Measurements from ENCODE around the gene PRX. TPM values are rescaled to one million over a fixed set of nuclear protein-coding genes. Genes with fewer than 3 reads are reported as not detected.

PRX gene
- polyA plus RNA-seq, 3 donors = 0.13 to 0.76 TPM; not detected in 1

- peaks cover 0 to 2% (median 0%) of the 10 kb centered on the region in 7 donors for H3K9me3 Mint-ChIP-seq
These were observed 32.8 kb downstream of the PRX start for GRCh38 chr19:40380199-40381037.

More at GRCh38 chr19:40380199-40381037, 32.8 kb downstream of the PRX start:
- 95% methylated on average over 25 of the region's 37 CpGs for WGBS (ENCODE audit: insufficient coverage)
- intact Hi-C loops (cut with micrococcal nuclease) = no loop called here
- Histone ChIP-seq H3K27ac (ENCODE audit: low read depth in 1 of 2, low read length in 2 of 2) (no peak overlapping the region), H3K9me3 (replicated peaks in 1 of 2; ENCODE audit: control insufficient read depth in 1 of 2, insufficient read depth in 1 of 2, low read length in 2 of 2) (no peaks in the 10 kb centered on the region), H2AFZ (ENCODE audit: insufficient read depth, low read depth, low read length, poor library complexity, severe bottlenecking) (no peak overlapping the region), H3K4me2 (replicated peaks; ENCODE audit: extremely low read depth, low read length, poor library complexity, severe bottlenecking) (no peak overlapping the region), H3K4me3 (replicated peaks in 1 of 3; ENCODE audit: low read depth in 2 of 3, low read length in 3 of 3) (no peak overlapping the region), H3K79me2 (ENCODE audit: insufficient read depth, low read length) (no peaks in the 10 kb centered on the region), H3K36me3 (replicated peaks in 1 of 2; ENCODE audit: control insufficient read depth in 1 of 2, insufficient read depth in 2 of 2, low read length in 2 of 2) (peaks cover 25 to 45% of the 10 kb centered on the region in 2 donors), H4K20me1 (ENCODE audit: insufficient read depth, low read length) (peaks cover 4% of the 10 kb centered on the region), H3K27me3 (ENCODE audit: control insufficient read depth in 2 of 2, insufficient read depth in 2 of 2, low read length in 2 of 2) (no peaks in the 10 kb centered on the region), H3K4me1 (ENCODE audit: control insufficient read depth in 1 of 2, insufficient read depth in 2 of 2, low read length in 2 of 2) (no peaks in the 10 kb centered on the region), H3K9ac (ENCODE audit: insufficient read depth, low read length, poor library complexity, severe bottlenecking) (no peak overlapping the region)
- H3K27me3 Mint-ChIP-seq (ENCODE audit: low read depth in 3 of 3) = peaks cover 0 to 10% (median 2%) of the 10 kb centered on the region in 3 donors
- no peak for DNase-seq
- no peaks in the 10 kb centered on the region for H3K4me1 Mint-ChIP-seq
- H3K36me3 Mint-ChIP-seq = peaks cover 27 to 47% of the 10 kb centered on the region in 2 donors
- TF ChIP-seq CTCF (IDR thresholded peaks at IDR 0.05) = no peak
- H3K27ac Mint-ChIP-seq = peak overlapping the region in 1 of 7 donors; percentile 48
- H3K4me3 Mint-ChIP-seq = no peak overlapping the region
